K562 treated with DMSO at 1 percent for 24 hours (cell line): ENCODE measurements around the gene LIPH. TPM values are rescaled to one million over a fixed set of nuclear protein-coding genes. Genes with fewer than 3 reads are reported as not detected.

Source experiments
- total RNA-seq: library from RNA; unstranded; fragments of 300-600 nt; gene quantifications from 2 replicates; pipeline ENCODE4 v1.2.3, GENCODE V29; 2022; ENCODE audit warnings: low read depth; ENCODE audit not compliant: insufficient read depth

LIPH gene
- total RNA-seq = 2.1 and 2.4 TPM in 2 replicates

DNA sequence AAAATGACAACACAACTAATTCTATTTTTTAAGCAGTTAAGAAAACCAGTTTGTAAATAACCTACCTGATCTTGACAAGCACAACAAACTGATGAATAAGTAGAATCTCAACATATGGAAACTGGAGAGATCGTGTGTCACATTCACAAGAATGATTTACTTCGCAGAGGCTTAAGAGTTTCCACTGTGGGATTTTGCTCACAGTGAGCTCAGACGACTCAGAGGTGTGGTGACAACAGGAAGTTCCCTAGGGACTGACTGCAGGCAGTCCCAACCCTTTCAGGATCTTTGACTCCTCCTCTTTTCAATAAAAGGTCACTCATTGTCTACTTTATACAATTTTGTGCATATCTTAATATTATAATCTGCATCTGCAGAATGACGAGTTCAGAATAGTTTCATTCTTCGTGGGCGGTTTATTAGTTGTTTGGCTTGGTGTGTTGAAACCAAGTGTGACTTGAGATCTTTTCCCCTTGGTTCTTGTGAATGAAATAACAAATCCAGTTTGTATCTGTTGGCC is at the start of gene LIPH:
LIPH (minus strand) TSS at position 231 of the 520 bp plus-strand sequence; CDS start at position 114, 117 bp downstream.

DNA sequence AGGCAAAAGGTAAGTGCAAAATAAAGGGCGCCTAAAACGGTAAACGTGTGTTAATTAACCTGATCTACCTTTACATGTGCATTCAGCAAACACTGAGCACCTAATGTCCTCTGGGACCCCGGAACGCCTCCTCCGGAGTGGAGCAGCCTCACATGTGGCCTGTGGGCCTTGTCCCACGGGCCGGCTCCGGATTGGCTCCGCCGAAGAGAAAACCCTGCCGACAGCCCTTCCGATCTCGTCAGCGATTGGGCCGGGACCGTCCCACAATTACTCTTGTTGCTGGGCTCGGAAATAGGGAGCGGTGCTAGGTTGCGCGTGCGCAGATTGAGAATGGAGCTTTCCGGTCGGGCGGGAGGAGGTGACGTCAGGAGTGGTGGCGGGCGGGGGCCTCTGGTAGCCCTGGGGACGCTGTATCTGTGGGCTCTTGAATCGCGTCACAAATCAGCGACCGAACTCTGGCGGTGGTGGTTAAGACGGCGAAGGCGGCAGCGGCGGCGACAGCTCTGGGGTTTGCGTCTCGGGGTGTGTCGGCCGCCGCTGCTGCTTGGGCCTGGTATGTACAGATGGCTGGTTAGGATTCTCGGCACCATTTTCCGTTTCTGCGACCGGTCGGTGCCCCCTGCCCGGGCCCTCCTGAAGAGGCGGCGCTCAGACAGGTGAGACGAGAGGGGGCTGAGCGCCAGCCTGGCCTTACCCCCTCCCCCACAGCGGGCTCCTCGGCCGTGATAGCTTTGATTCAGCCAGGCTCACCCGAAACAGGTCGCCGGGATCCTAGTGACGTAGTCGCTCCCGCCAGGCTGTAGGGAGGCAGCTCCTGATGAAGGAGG is 33.7 kb upstream of the LIPH start, which contains the start of gene SENP2:
SENP2 (plus strand) TSS at position 437 of the 827 bp plus-strand sequence; CDS start at position 556, 119 bp downstream.

DNA sequence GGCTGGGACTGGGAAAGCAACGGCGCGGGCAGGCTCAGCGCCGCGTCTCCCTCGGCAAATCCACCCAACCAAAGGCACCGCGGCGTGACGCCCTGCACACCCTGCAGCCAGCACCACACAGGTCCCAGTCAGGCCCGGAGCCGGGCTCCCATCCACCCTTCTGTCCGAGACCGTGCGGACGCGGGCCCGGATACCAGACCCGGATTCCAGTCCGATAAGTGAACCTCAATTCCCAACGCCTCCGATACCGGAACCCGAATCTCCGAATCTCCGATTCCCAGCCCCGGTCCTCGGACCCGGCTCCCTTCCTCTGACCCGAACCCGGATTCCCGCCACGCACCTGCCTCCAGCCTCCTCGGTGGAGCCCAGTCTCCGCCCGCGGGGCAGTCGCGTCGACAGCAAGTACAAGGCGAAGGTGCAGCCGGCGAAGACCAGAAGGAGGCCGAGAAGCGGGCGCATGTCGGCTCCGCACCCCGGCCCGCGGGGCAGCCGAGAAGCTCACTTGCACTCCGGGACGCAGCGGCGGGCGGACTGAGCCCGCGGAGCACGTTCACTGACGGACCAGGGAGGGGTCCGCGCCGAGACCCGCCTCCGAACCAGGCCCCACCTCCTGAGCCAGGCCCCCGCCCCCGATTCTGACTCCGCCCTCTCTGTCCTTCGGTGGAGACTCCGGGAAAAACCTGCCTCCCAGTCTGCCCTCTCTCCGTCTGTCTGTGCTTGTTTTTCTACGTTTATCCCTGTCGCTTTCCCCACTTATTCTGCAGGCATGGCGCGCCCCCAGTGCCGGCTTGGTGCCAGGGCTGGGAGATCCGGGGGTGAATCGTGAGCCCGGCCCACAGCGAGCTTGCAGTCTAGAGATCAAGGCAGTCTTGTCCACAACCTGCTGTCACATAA is 53.6 kb downstream of the LIPH start, which contains the start of gene TMEM41A:
TMEM41A (minus strand) TSS at position 533 of the 894 bp plus-strand sequence; CDS start at position 459, 74 bp downstream.

Other genes with a start within 250 kb of the LIPH start
- 0.19 and 0.32 TPM in 2 replicates for gene MAP3K13, start 189.5 kb downstream of the LIPH start, total RNA-seq
- gene TMEM41A, start 53.6 kb downstream of the LIPH start, total RNA-seq = 19.7 and 21.8 TPM in 2 replicates
- gene SENP2, start 33.7 kb upstream of the LIPH start, total RNA-seq = 28.7 and 37.5 TPM in 2 replicates